GM23338 (cell line): Measurements from ENCODE around the gene MSTO1. TPM values are rescaled to one million over a fixed set of nuclear protein-coding genes. Genes with fewer than 3 reads are reported as not detected.

Experiments
- ATAC-seq: fragments of 200-7000 bp; cut with Tn5 transposase; 3 replicates; pipeline ENCODE4 v1.9.1; 2020
- DNase-seq: peaks from one replicate; pipeline ENCODE4 v3.0.0-alpha.2; 2015; ENCODE audit warnings: low spot score
- H2AFZ ChIP-seq: fragments of 200-600 bp; sonication (generic); 2 replicates; pipeline ENCODE4 v1.8.0; 2016; ENCODE audit warnings: antibody characterized with exemption, mild to moderate bottlenecking, moderate library complexity
- H3F3A ChIP-seq: fragments of 200-600 bp; sonication (generic); replicated peaks from 2 replicates; pipeline ENCODE4 v1.8.0; 2017; ENCODE audit warnings: antibody characterized with exemption, mixed run types, low read depth
- H3K27ac ChIP-seq: fragments of 200-600 bp; sonication (generic); 2 replicates; pipeline ENCODE4 v1.6.1; 2016; ENCODE audit warnings: low read depth
- H3K27me3 ChIP-seq: fragments of 200-600 bp; sonication (generic); 2 replicates; pipeline ENCODE4 v1.8.0; 2016; ENCODE audit warnings: mild to moderate bottlenecking, mixed run types, moderate library complexity; ENCODE audit not compliant: insufficient read depth
- H3K36me3 ChIP-seq: fragments of 200-600 bp; sonication (generic); 2 replicates; pipeline ENCODE4 v1.8.0; 2016; ENCODE audit warnings: mild to moderate bottlenecking; ENCODE audit not compliant: insufficient read depth
- H3K4me1 ChIP-seq: fragments of 200-600 bp; sonication (generic); 2 replicates; pipeline ENCODE4 v1.8.0; 2016; ENCODE audit warnings: mild to moderate bottlenecking, moderate library complexity; ENCODE audit not compliant: insufficient read depth
- H3K4me2 ChIP-seq: fragments of 200-600 bp; sonication (generic); 2 replicates; pipeline ENCODE4 v1.7.1; 2017; ENCODE audit warnings: mixed run types
- H3K4me3 ChIP-seq: fragments of 200-600 bp; sonication (generic); 2 replicates; pipeline ENCODE4 v1.6.1; 2016; ENCODE audit warnings: mixed run types
- H3K79me2 ChIP-seq: fragments of 200-600 bp; sonication (generic); replicated peaks from 2 replicates; pipeline ENCODE4 v1.8.0; 2017; ENCODE audit warnings: mild to moderate bottlenecking; ENCODE audit not compliant: insufficient read depth
- H3K9me2 ChIP-seq: fragments of 200-600 bp; sonication (generic); 2 replicates; pipeline ENCODE4 v1.8.0; 2017; ENCODE audit not compliant: insufficient read depth
- H4K20me1 ChIP-seq: fragments of 200-600 bp; sonication (generic); replicated peaks from 2 replicates; pipeline ENCODE4 v1.8.0; 2017; ENCODE audit warnings: mild to moderate bottlenecking; ENCODE audit not compliant: insufficient read depth
- H3K27ac Mint-ChIP-seq: 2 replicates; pipeline ENCODE4 v1.8.0; 2020; ENCODE audit warnings: inconsistent platforms, mild to moderate bottlenecking, moderate library complexity, mixed read lengths
- H3K27me3 Mint-ChIP-seq: 3 replicates; pipeline ENCODE4 v1.8.0; 2022; ENCODE audit warnings: low read depth, mild to moderate bottlenecking, moderate library complexity, mixed read lengths, inconsistent platforms; ENCODE audit not compliant: insufficient read depth, poor library complexity
- H3K36me3 Mint-ChIP-seq: 3 replicates; pipeline ENCODE4 v1.8.0; 2021; ENCODE audit warnings: low read depth, mild to moderate bottlenecking, inconsistent platforms, moderate library complexity, mixed read lengths
- H3K4me1 Mint-ChIP-seq: 3 replicates; pipeline ENCODE4 v1.8.0; 2020; ENCODE audit warnings: mild to moderate bottlenecking, inconsistent platforms, mixed read lengths
- H3K4me3 Mint-ChIP-seq: 3 replicates; pipeline ENCODE4 v1.8.0; 2021; ENCODE audit warnings: moderate library complexity, mild to moderate bottlenecking, inconsistent platforms, mixed read lengths
- H3K9me3 Mint-ChIP-seq: 3 replicates; pipeline ENCODE4 v1.8.0; 2020; ENCODE audit warnings: moderate library complexity, mild to moderate bottlenecking, inconsistent platforms, mixed read lengths
- CREB1 ChIP-seq: fragments of 250-450 bp; sonication (Bioruptor Pico); IDR thresholded peaks from 2 replicates; pipeline ENCODE4 v1.5.0; 2020; ENCODE audit warnings: low read depth, mild to moderate bottlenecking, moderate library complexity
- CTCF ChIP-seq, 2 experiments: fragments of 200-600 bp in 1 of 2; sonication (generic) in 1 of 2; conservative IDR thresholded peaks; 2 replicates each; pipeline versions ENCODE4 v1.5.1 to v1.6.1; 2016 to 2017; ENCODE audit warnings: antibody characterized with exemption in 2 of 2, low read depth in 2 of 2, mild to moderate bottlenecking in 2 of 2, moderate library complexity in 1 of 2
- EZH2 ChIP-seq: fragments of 200-600 bp; sonication (generic); IDR thresholded peaks from one replicate; pipeline ENCODE4 v1.8.0; 2017; ENCODE audit warnings: antibody characterized with exemption, mild to moderate bottlenecking, low read depth; ENCODE audit not compliant: unreplicated experiment
- EZH2phosphoT487 ChIP-seq: fragments of 200-600 bp; sonication (generic); IDR thresholded peaks from one replicate; pipeline ENCODE4 v1.8.1; 2018; ENCODE audit warnings: antibody characterized with exemption; ENCODE audit not compliant: unreplicated experiment
- JUNB ChIP-seq: IDR thresholded peaks from one replicate; pipeline ENCODE4 v1.6.1; 2016; ENCODE audit warnings: antibody characterized with exemption; ENCODE audit not compliant: unreplicated experiment
- NANOG ChIP-seq: IDR thresholded peaks from 2 replicates; pipeline ENCODE4 v1.6.1; 2016; ENCODE audit warnings: antibody characterized with exemption, borderline replicate concordance
- POLR2AphosphoS5 ChIP-seq: IDR thresholded peaks from 2 replicates; pipeline ENCODE4 v1.6.1; 2016; ENCODE audit warnings: antibody characterized with exemption, low read depth
- REST ChIP-seq: IDR thresholded peaks from one replicate; pipeline ENCODE4 v1.6.1; 2018; ENCODE audit warnings: antibody characterized with exemption; ENCODE audit not compliant: unreplicated experiment
- STAT1 ChIP-seq: IDR thresholded peaks from one replicate; pipeline ENCODE4 v1.6.1; 2016; ENCODE audit warnings: antibody characterized with exemption; ENCODE audit not compliant: unreplicated experiment
- ZNF114 ChIP-seq: fragments of 250-450 bp; sonication (Bioruptor Pico); IDR thresholded peaks from 2 replicates; pipeline ENCODE4 v1.5.0; 2020; ENCODE audit warnings: mild to moderate bottlenecking, moderate library complexity
- ZNF331 ChIP-seq: fragments of 250-450 bp; sonication (Bioruptor Pico); IDR thresholded peaks from 2 replicates; pipeline ENCODE4 v1.5.0; 2020; ENCODE audit warnings: low read depth, mild to moderate bottlenecking, moderate library complexity
- ZNF462 ChIP-seq: fragments of 250-450 bp; sonication (Bioruptor Pico); IDR thresholded peaks from 2 replicates; pipeline ENCODE4 v1.5.0; 2020; ENCODE audit warnings: mild to moderate bottlenecking, moderate library complexity
- polyA plus RNA-seq: library from polyadenylated mRNA; unstranded; fragments of >200 nt; fragmentation: Nextera tagmentation; extraction: Ambion mirVana; gene quantifications from 2 replicates; pipeline ENCODE4 v1.2.1, GENCODE V29; 2016
- total RNA-seq: library from RNA; depleted of rRNA; stranded (reverse); fragments of >200 nt; shearing (Covaris generic); gene quantifications from 2 replicates; pipeline ENCODE4 v1.2.3, GENCODE V29; 2014
- TF ChIP-seq, protein P1 (sequence below): IDR thresholded peaks from 2 replicates; pipeline ENCODE4 v1.6.1; 2016; ENCODE audit warnings: antibody characterized with exemption

Gene MSTO1
- total and polyA plus RNA-seq, 2 experiments from 2014 or later = 35.4 to 43.5 TPM

GRCh38 chr1:155646307-155646706 is 36.3 kb downstream of the MSTO1 start:
- peaks cover 2% of the 10 kb centered on the region; the same call in 2 of the 3 replicates for H3K4me1 Mint-ChIP-seq
- ATAC-seq = no peak
- H3K4me2 ChIP-seq = no peak overlapping the region
- H3K4me1 ChIP-seq = no peaks in the 10 kb centered on the region
- no peak for TF ChIP-seq NANOG
- TF ChIP-seq REST = no peak
- no peak for TF ChIP-seq ZNF114
- no peak for TF ChIP-seq POLR2AphosphoS5
- TF ChIP-seq EZH2phosphoT487 = no peak
- TF ChIP-seq STAT1 = no peak
- no peak for TF ChIP-seq ZNF331
- no peak for TF ChIP-seq CREB1 (CRISPR knock-in tag)
- no peak for TF ChIP-seq ZNF462
- TF ChIP-seq EZH2 = no peak
- no peak for TF ChIP-seq JUNB
- TF ChIP-seq, protein P1, sequence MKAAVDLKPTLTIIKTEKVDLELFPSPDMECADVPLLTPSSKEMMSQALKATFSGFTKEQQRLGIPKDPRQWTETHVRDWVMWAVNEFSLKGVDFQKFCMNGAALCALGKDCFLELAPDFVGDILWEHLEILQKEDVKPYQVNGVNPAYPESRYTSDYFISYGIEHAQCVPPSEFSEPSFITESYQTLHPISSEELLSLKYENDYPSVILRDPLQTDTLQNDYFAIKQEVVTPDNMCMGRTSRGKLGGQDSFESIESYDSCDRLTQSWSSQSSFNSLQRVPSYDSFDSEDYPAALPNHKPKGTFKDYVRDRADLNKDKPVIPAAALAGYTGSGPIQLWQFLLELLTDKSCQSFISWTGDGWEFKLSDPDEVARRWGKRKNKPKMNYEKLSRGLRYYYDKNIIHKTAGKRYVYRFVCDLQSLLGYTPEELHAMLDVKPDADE = no peak
- no peak for TF ChIP-seq CTCF (conservative IDR thresholded peaks at IDR 0.05; ENCODE audit: low read depth in 2 of 2)
- H3K9me3 Mint-ChIP-seq = peaks cover 28% of the 10 kb centered on the region
- no peak overlapping the region for H3K27ac Mint-ChIP-seq
- H3K27ac ChIP-seq = no peak overlapping the region
- no peak overlapping the region for H3K4me3 ChIP-seq
- H2AFZ ChIP-seq = no peak overlapping the region
- peaks cover 9% of the 10 kb centered on the region; the same call in 1 of the 2 replicates for H3K36me3 ChIP-seq
- H3K9me2 ChIP-seq = 0 out of 2 replicates have a peak, but pooled peaks cover 4% of the 10 kb centered on the region
- H3K27me3 ChIP-seq = no peaks in the 10 kb centered on the region
- H3K27me3 Mint-ChIP-seq = peaks cover 4% of the 10 kb centered on the region
- no peaks in the 10 kb centered on the region for H3F3A ChIP-seq
- peaks cover 22% of the 10 kb centered on the region for H3K36me3 Mint-ChIP-seq
- DNase-seq = no peak
- no peak overlapping the region for H3K4me3 Mint-ChIP-seq
- no peaks in the 10 kb centered on the region for H3K79me2 ChIP-seq
- H4K20me1 ChIP-seq = no peaks in the 10 kb centered on the region
